GM12878 (cell line): ENCODE data around the gene BPIFB3. TPM values are rescaled to one million over a fixed set of nuclear protein-coding genes. Genes with fewer than 3 reads are reported as not detected.

Experiments used
- ATAC-seq: fragments of 200-7000 bp; cut with Tn5 transposase; 3 replicates; pipeline ENCODE4 v1.9.1; 2020; ENCODE audit warnings: mild to moderate bottlenecking, moderate library complexity
- BruUV-seq: library from RNA; stranded (reverse); fragments of 400-500 nt; replicated peaks from 2 replicates; lab custom pipeline; 2021; lab: Mats Ljungman, UMichigan
- CTCF ChIA-PET: fragments of 300-600 bp; sonication (Branson Sonifier 250); formaldehyde crosslinking; extraction: SDS; loops from one replicate; lab custom pipeline; 2021; ENCODE audit warnings: inconsistent platforms; lab: Yijun Ruan, JAX
- POLR2A ChIA-PET: fragments of 350-600 bp; formaldehyde crosslinking; extraction: SDS; loops from one replicate; lab custom pipeline; 2021; ENCODE audit warnings: inconsistent platforms; lab: Charles Lee
- RAD21 ChIA-PET: fragments of 300-600 bp; sonication (Branson Sonifier 250); formaldehyde crosslinking; loops from one replicate; lab custom pipeline; 2023; ENCODE audit warnings: antibody characterized with exemption; ENCODE audit not compliant: unreplicated experiment; lab: Charles Lee
- SMC1A ChIA-PET: fragments of 300-600 bp; sonication (Branson Sonifier 250); formaldehyde crosslinking; loops from one replicate; lab custom pipeline; 2023; ENCODE audit not compliant: unreplicated experiment, uncharacterized antibody; lab: Charles Lee
- DNase-seq: peaks from one replicate; pipeline ENCODE4 v3.0.0-alpha.2; 2011; ENCODE audit warnings: low read depth, low spot score
- FAIRE-seq: peaks from 3 replicates; lab custom pipeline; 2011; peaks lifted over from hg19 to GRCh38; lab: Jason Lieb, UNC
- H2AFZ ChIP-seq: 2 replicates; pipeline ENCODE4 v1.6.0; 2011; ENCODE audit warnings: low read depth, low read length, control low read depth; ENCODE audit not compliant: control insufficient read depth
- H3K27ac ChIP-seq: 2 replicates; pipeline ENCODE4 v1.5.1; 2011; ENCODE audit warnings: control low read depth; ENCODE audit not compliant: control insufficient read depth, insufficient read depth
- H3K27me3 ChIP-seq, 2 experiments: replicated peaks in 1 of 2; 2 replicates each; pipeline versions ENCODE4 v1.6.0 to v1.6.1; 2011; ENCODE audit warnings: low read length in 1 of 2; ENCODE audit not compliant: control insufficient read depth in 2 of 2, insufficient read depth in 2 of 2
- H3K36me3 ChIP-seq, 2 experiments: 2 replicates each; pipeline ENCODE4 v1.5.1; 2011; ENCODE audit warnings: low read length in 1 of 2; ENCODE audit not compliant: control insufficient read depth in 2 of 2, insufficient read depth in 2 of 2
- H3K4me1 ChIP-seq: 2 replicates; pipeline ENCODE4 v1.6.1; 2011; ENCODE audit warnings: mild to moderate bottlenecking, low read length, moderate library complexity, mixed read lengths; ENCODE audit not compliant: control insufficient read depth, insufficient read depth
- H3K4me2 ChIP-seq: 2 replicates; pipeline ENCODE4 v1.6.0; 2011; ENCODE audit warnings: control low read depth; ENCODE audit not compliant: control insufficient read depth, insufficient read depth
- H3K4me3 ChIP-seq: fragments of 200-600 bp; sonication (generic); 2 replicates; pipeline ENCODE4 v1.5.1; 2016
- H3K79me2 ChIP-seq: 2 replicates; pipeline ENCODE4 v1.6.0; 2011; ENCODE audit warnings: low read length; ENCODE audit not compliant: control insufficient read depth, insufficient read depth
- H3K9ac ChIP-seq: 2 replicates; pipeline ENCODE4 v1.8.0; 2011; ENCODE audit warnings: low read length, control low read depth, mixed read lengths; ENCODE audit not compliant: control insufficient read depth, insufficient read depth
- H3K9me3 ChIP-seq: replicated peaks from 3 replicates; pipeline ENCODE4 v1.5.1; 2011; ENCODE audit warnings: mild to moderate bottlenecking, low read length; ENCODE audit not compliant: control insufficient read depth, insufficient read depth
- H4K20me1 ChIP-seq: 2 replicates; pipeline ENCODE4 v1.6.0; 2011; ENCODE audit not compliant: control insufficient read depth, insufficient read depth
- CUX1 ChIP-seq: IDR thresholded peaks from 2 replicates; pipeline ENCODE4 v1.6.1; 2012; ENCODE audit warnings: improper control_type of control experiment, low read depth, low read length; ENCODE audit not compliant: insufficient replicate concordance
- E4F1 ChIP-seq: fragments of 450-650 bp; IDR thresholded peaks from 2 replicates; pipeline ENCODE4 v1.6.1; 2018; ENCODE audit warnings: borderline replicate concordance, mild to moderate bottlenecking; ENCODE audit not compliant: partially characterized antibody
- ELK1 ChIP-seq: IDR thresholded peaks from 2 replicates; pipeline ENCODE4 v1.6.1; 2012; ENCODE audit warnings: low read depth, low read length, improper control_type of control experiment
- FOS ChIP-seq: IDR thresholded peaks from 3 replicates; pipeline ENCODE4 v1.6.1; 2011; ENCODE audit warnings: borderline replicate concordance; ENCODE audit not compliant: insufficient read length; ENCODE audit errors: extremely low read depth
- FOXK2 ChIP-seq: fragments of 450-650 bp; IDR thresholded peaks from 2 replicates; pipeline ENCODE4 v1.6.1; 2017; ENCODE audit warnings: mild to moderate bottlenecking, moderate library complexity
- FOXM1 ChIP-seq: IDR thresholded peaks from 2 replicates; pipeline ENCODE4 v1.6.1; 2012; ENCODE audit warnings: low read depth, mild to moderate bottlenecking, inconsistent platforms, low read length, moderate library complexity
- KLF5 ChIP-seq: fragments of 450-650 bp; IDR thresholded peaks from 2 replicates; pipeline ENCODE4 v1.6.1; 2014; ENCODE audit warnings: mild to moderate bottlenecking; ENCODE audit not compliant: partially characterized antibody
- MXI1 ChIP-seq: fragments of 150-350 bp; IDR thresholded peaks from 2 replicates; pipeline ENCODE4 v1.6.1; 2011; ENCODE audit warnings: low read depth, mild to moderate bottlenecking, inconsistent platforms, low read length, improper control_type of control experiment
- NFIC ChIP-seq: IDR thresholded peaks from 2 replicates; pipeline ENCODE4 v1.6.1; 2012; ENCODE audit warnings: low read depth, mild to moderate bottlenecking, inconsistent platforms, low read length, moderate library complexity
- PAX5 ChIP-seq: IDR thresholded peaks from 2 replicates; pipeline ENCODE4 v1.6.1; 2011; ENCODE audit warnings: low read depth, low read length, borderline replicate concordance
- WGBS: methylation state at CpG from one replicate; pipeline ENCODE4 v1.1.6; 2016; ENCODE audit warnings: low lambda C conversion rate; ENCODE audit not compliant: insufficient replicate concordance, insufficient coverage; ENCODE audit errors: missing lambda C conversion rate; 5-methylcytosine and 5-hydroxymethylcytosine counted together
- in situ Hi-C: fragments of 300-500 bp; cut with MboI; formaldehyde crosslinking; loops from 9 replicates; pipeline ENCODE4 v1.14.3; 2018; ENCODE audit warnings: mixed read lengths
- intact Hi-C: fragments of 100-400 bp; cut with micrococcal nuclease; formaldehyde crosslinking; loops from one replicate; pipeline ENCODE4 v1.14.2; 2022; ENCODE audit not compliant: unreplicated experiment
- polyA plus RNA-seq, 11 experiments: library from polyadenylated mRNA; depleted of rRNA in 4 of 11; unstranded in 6 of 11; stranded (reverse) in 5 of 11; fragments of >200 nt; fragmentation: Nextera tagmentation in 4 of 11; fragmentation: Illumina TruSeq in 1 of 11; extraction: Ambion mirVana in 4 of 11; extraction: Trizol in 1 of 11; gene quantifications; 1 replicate in 1 of 11; 2 replicates in 10 of 11; pipeline versions ENCODE4 v1.2.1 to v1.2.3, GENCODE V29; 2011 to 2016; ENCODE audit warnings: inconsistent platforms in 2 of 11, missing spikeins in 2 of 11, low read depth in 1 of 11
- total RNA-seq, 4 experiments: library from RNA; depleted of rRNA in 3 of 4; stranded (reverse); fragments of >200 nt in 3 of 4; fragmentation: Illumina TruSeq in 1 of 4; extraction: Trizol in 1 of 4; gene quantifications; 2 replicates each; pipeline versions ENCODE4 v1.2.1 to v1.2.3, GENCODE V29; 2013 to 2021

The BPIFB3 gene
- total and polyA plus RNA-seq, 10 of the 15 experiments (the other 5 are each of a cell fraction or from before 2014, with no cell fraction given): not detected

GRCh38 chr20:33019465-33020277 is 34.0 kb upstream of the BPIFB3 start (continued):
- TF ChIP-seq E4F1: no peak
- TF ChIP-seq FOXK2: no peak

- CTCF ChIA-PET: no interaction called here
- RAD21 ChIA-PET: no interaction called here
- SMC1A ChIA-PET: no interaction called here
- TF ChIP-seq FOXM1: no peak
- TF ChIP-seq MXI1: no peak
- no peak for TF ChIP-seq FOS
- no peak for TF ChIP-seq KLF5
- TF ChIP-seq NFIC: no peak
- TF ChIP-seq ELK1: no peak
- no peak for TF ChIP-seq CUX1
- no peak for TF ChIP-seq PAX5
Observed at GRCh38 chr20:33020278-33021161, 33.2 kb upstream of the BPIFB3 start.

More at GRCh38 chr20:33020278-33021161, 33.2 kb upstream of the BPIFB3 start:
- DNase-seq (no peak), FAIRE-seq (no peak), ATAC-seq (no peak)
- 49% methylated on average over 18 of the region's 18 CpGs for WGBS
- Histone ChIP-seq H3K27ac (no peak overlapping the region), H3K9me3 (no peaks in the 10 kb centered on the region), H3K4me2 (no peak overlapping the region), H3K9ac (no peak overlapping the region), H3K27me3 (peaks cover 0 to 1% of the 10 kb centered on the region in 2 experiments; a peak in 1 of 4 replicates), H3K36me3 (no peaks in the 10 kb centered on the region), H3K4me1 (peaks cover 3% of the 10 kb centered on the region), H3K79me2 (no peaks in the 10 kb centered on the region), H4K20me1 (no peaks in the 10 kb centered on the region), H2AFZ (no peak overlapping the region), H3K4me3 (no peak overlapping the region)
- no TSS peak for BruUV-seq
- in situ Hi-C loops: no loop called here
- POLR2A ChIA-PET: no interaction called here
- intact Hi-C loops: no loop called here
